GM12891 (cell line): ENCODE measurements around the gene TNS1.

Source experiments
- POLR2A ChIP-seq: IDR thresholded peaks from 2 replicates; pipeline ENCODE4 v1.6.1; 2011; ENCODE audit warnings: low read depth, low read length, control low read depth
- POLR2AphosphoS5 ChIP-seq: IDR thresholded peaks from 2 replicates; pipeline ENCODE4 v1.6.1; 2011; ENCODE audit warnings: low read depth, low read length, control low read depth
- SPI1 ChIP-seq: IDR thresholded peaks from 2 replicates; pipeline ENCODE4 v1.6.1; 2011; ENCODE audit warnings: low read depth, low read length, control low read depth
- TAF1 ChIP-seq: IDR thresholded peaks from 2 replicates; pipeline ENCODE4 v1.6.1; 2011; ENCODE audit warnings: low read depth, low read length, control low read depth

GRCh38 chr2:217981084-217981730, 21.6 kb downstream of the TNS1 start:
- no peak for TF ChIP-seq POLR2A
- no peak for TF ChIP-seq TAF1
- no peak for TF ChIP-seq SPI1
- no peak for TF ChIP-seq POLR2AphosphoS5
